Esophagus squamous epithelium (tissue), 5 donors: ENCODE measurements around the gene ZNF518A. TPM values are rescaled to one million over a fixed set of nuclear protein-coding genes. Genes with fewer than 3 reads are reported as not detected.

Experiments used
- DNase-seq: peaks from one replicate; lab custom pipeline; 2025; lab: John Stamatoyannopoulos, UW
- H3K27ac ChIP-seq, 4 donors: fragments of 200-600 bp; sonication (generic); one replicate each; pipeline ENCODE4 v1.5.1; 2016 to 2019; ENCODE audit warnings: mild to moderate bottlenecking in 1 of 4
- H3K27me3 ChIP-seq, 4 donors: fragments of 200-600 bp; sonication (generic); 1 replicate in 3 of 4; 2 replicates in 1 of 4; pipeline versions ENCODE4 v1.5.1 to v1.6.0; 2017 to 2021; ENCODE audit warnings: antibody characterized with exemption in 1 of 4
- H3K36me3 ChIP-seq, 3 donors: fragments of 200-600 bp; sonication (generic); one replicate each; pipeline ENCODE4 v1.5.1; 2016 to 2019
- H3K4me1 ChIP-seq, 3 donors: fragments of 200-600 bp; sonication (generic); one replicate each; pipeline ENCODE4 v1.5.1; 2017 to 2019
- H3K4me3 ChIP-seq, 4 donors: fragments of 200-600 bp; sonication (generic); 1 replicate in 3 of 4; 2 replicates in 1 of 4; pipeline ENCODE4 v1.5.1; 2016 to 2019; ENCODE audit warnings: mild to moderate bottlenecking in 2 of 4, moderate library complexity in 1 of 4
- H3K9me3 ChIP-seq, 3 donors: fragments of 200-600 bp; sonication (generic); one replicate each; pipeline ENCODE4 v1.5.1; 2016 to 2019
- CTCF ChIP-seq, 6 experiments: fragments of 450-650 bp in 4 of 6; fragments of 200-600 bp in 2 of 6; sonication (generic) in 2 of 6; IDR thresholded peaks; one replicate each; pipeline ENCODE4 v1.5.1; 2016 to 2019; ENCODE audit warnings: antibody characterized with exemption in 6 of 6, mild to moderate bottlenecking in 4 of 6, moderate library complexity in 4 of 6
- POLR2A ChIP-seq, 4 donors: fragments of 450-650 bp; IDR thresholded peaks; one replicate each; pipeline ENCODE4 v1.6.1; 2017; ENCODE audit warnings: antibody characterized with exemption in 4 of 4, mild to moderate bottlenecking in 4 of 4, moderate library complexity in 3 of 4
- WGBS, 2 donors: methylation state at CpG; one replicate each; pipeline ENCODE4 v1.1.5; 2018; 5-methylcytosine and 5-hydroxymethylcytosine counted together
- intact Hi-C: fragments of 100-400 bp; cut with DNase I; formaldehyde crosslinking; loops from one replicate; pipeline ENCODE4 v1.15.0; 2022
- total RNA-seq, 4 donors: library from RNA; depleted of rRNA; stranded (reverse); fragments of >200 nt; gene quantifications; one replicate each; pipeline ENCODE4 v1.1.0, GENCODE V29; 2016
- donor health status: DM: yes; HTN: yes; CAD: no.

The ZNF518A gene
- total RNA-seq, 4 donors from 2014 or later: 8.3 to 16.4 (median 12.1) TPM

- Histone ChIP-seq H3K27ac (no peak overlapping the region), H3K4me3 (no peak overlapping the region), H3K27me3 (peaks cover 0 to 94% (median 9%) of the 10 kb centered on the region in 4 donors), H3K36me3 (no peaks in the 10 kb centered on the region), H3K9me3 (no peaks in the 10 kb centered on the region), H3K4me1 (no peaks in the 10 kb centered on the region)
- intact Hi-C loops: no loop called here
- DNase-seq: no peak
- no peak for TF ChIP-seq CTCF (IDR thresholded peaks at IDR 0.05)
- no peak for TF ChIP-seq POLR2A (IDR thresholded peaks at IDR 0.05)
Observed at GRCh38 chr10:96122824-96123223, 7.3 kb upstream of the ZNF518A start.

GRCh38 chr10:96124230-96125141 lies 5.6 kb upstream of the ZNF518A start:
- TF ChIP-seq POLR2A (IDR thresholded peaks at IDR 0.05) (no peak), CTCF (IDR thresholded peaks at IDR 0.05) (no peak)
- 12 to 26% methylated on average over 3 of the region's 4 CpGs for WGBS, 2 donors
- no peaks in the 10 kb centered on the region for H3K36me3 ChIP-seq
- DNase-seq: no peak
- peaks cover 0 to 4% (median 4%) of the 10 kb centered on the region in 3 donors for H3K4me1 ChIP-seq
- peak overlapping the region in 3 of 4 donors; percentile 5 to 47 (median 11) for H3K4me3 ChIP-seq
- intact Hi-C loops: loop anchor here (5.0 kb wide), 1 partner anchor 32 kb away; no protein-coding TSS in a partner anchor
- peaks cover 0 to 95% (median 11%) of the 10 kb centered on the region in 4 donors for H3K27me3 ChIP-seq
- no peaks in the 10 kb centered on the region for H3K9me3 ChIP-seq
- H3K27ac ChIP-seq: no peak overlapping the region

GRCh38 chr10:96125142-96125515 lies 5.0 kb upstream of the ZNF518A start:
- TF ChIP-seq POLR2A (IDR thresholded peaks at IDR 0.05): no peak
- TF ChIP-seq CTCF (IDR thresholded peaks at IDR 0.05): no peak
- intact Hi-C loops: loop anchor here (5.0 kb wide), 1 partner anchor 33 kb away; no protein-coding TSS in a partner anchor
- Histone ChIP-seq H3K9me3 (no peaks in the 10 kb centered on the region), H3K27me3 (peaks cover 0 to 89% (median 9%) of the 10 kb centered on the region in 4 donors), H3K4me3 (no peak overlapping the region), H3K4me1 (peaks cover 0 to 6% (median 4%) of the 10 kb centered on the region in 3 donors), H3K27ac (no peak overlapping the region), H3K36me3 (no peaks in the 10 kb centered on the region)
- no peak for DNase-seq
- 66 to 73% methylated on average over 2 of the region's 2 CpGs for WGBS, 2 donors

- H3K27ac ChIP-seq: peak overlapping the region; percentile 93 to 98 (median 97)
- 1 to 4% methylated on average over 19 to 20 of the region's 42 CpGs for WGBS, 2 donors
- H3K4me1 ChIP-seq: peaks cover 0 to 19% (median 7%) of the 10 kb centered on the region in 3 donors
- no peaks in the 10 kb centered on the region for H3K9me3 ChIP-seq
- peaks cover 3 to 30% (median 11%) of the 10 kb centered on the region in 3 donors for H3K36me3 ChIP-seq
- H3K27me3 ChIP-seq: peaks cover 0 to 38% (median 3%) of the 10 kb centered on the region in 4 donors
- H3K4me3 ChIP-seq: peak overlapping the region; percentile 58 to 87 (median 80)
- DNase-seq: peak; percentile 23
- TF ChIP-seq POLR2A (IDR thresholded peaks at IDR 0.05) (peak in 2 of 4 donors; percentile 20 to 35), CTCF (IDR thresholded peaks at IDR 0.05) (no peak)
- intact Hi-C loops: no loop called here
Observed at GRCh38 chr10:96130326-96130995, 364 bp downstream of the ZNF518A start.
